ENCODE measurements around the gene TFDP1. TPM values are rescaled to one million over a fixed set of nuclear protein-coding genes. Genes with fewer than 3 reads are reported as not detected.

TFDP1 gene
- total and polyA plus RNA-seq, 2 experiments from 2014 or later = 74.8 to 122 TPM

DNA sequence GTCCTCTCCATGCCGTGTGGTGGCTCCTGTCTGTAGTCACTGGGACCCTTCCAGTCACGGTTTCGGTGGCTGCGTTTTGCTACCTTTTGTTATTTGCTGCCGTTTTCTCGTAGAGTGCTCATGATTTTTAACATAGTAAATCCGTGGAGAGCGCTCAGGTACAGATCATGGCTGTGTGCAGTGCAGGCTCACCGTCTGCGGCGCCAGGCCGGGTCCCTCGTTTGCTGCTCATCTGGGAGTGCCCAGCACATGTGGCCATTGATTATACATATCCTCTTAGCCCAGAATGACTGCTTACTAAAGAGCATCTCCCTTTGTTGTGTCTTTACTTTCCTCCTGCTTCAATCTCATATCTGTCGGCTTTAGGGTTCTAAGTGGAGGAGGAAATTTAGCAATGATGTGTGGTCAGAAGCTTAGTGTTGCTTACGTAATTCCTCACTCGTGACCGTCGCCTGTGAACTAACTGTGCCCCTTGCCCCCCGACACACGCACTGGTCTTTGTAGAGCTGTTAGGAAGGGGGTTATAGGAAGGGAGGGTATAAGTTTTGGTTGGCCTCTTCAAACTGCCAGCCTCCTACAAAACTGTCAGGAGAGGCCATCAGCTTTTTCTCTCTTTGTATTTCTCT, 31.8 kb downstream of the TFDP1 start:
- WGBS, 2 experiments (ENCODE audit: low coverage in 1 of 2, low lambda C conversion rate in 2 of 2, missing lambda C conversion rate in 2 of 2) = 92 to 97% methylated on average over 20 of the region's 20 CpGs
- TF ChIP-seq EZH2phosphoT487 (IDR thresholded peaks at IDR 0.05; ENCODE audit: insufficient read depth, low read depth) (no peak), EZH2 (IDR thresholded peaks at IDR 0.05; ENCODE audit: insufficient read depth, poor library complexity, severe bottlenecking) (no peak)
- H3K4me2 ChIP-seq (ENCODE audit: unreplicated experiment) = no peak overlapping the region
- in situ Hi-C loops (cut with MboI) = no loop called here
- H3F3A ChIP-seq (ENCODE audit: insufficient read depth) = peaks cover 6% of the 10 kb centered on the region; the same call in 1 of the 2 replicates
- H3K9me3 ChIP-seq (ENCODE audit: low read depth) = no peaks in the 10 kb centered on the region
- H2AFZ ChIP-seq = no peak overlapping the region
- H4K20me1 ChIP-seq (ENCODE audit: insufficient read depth) = 0 out of 2 replicates have a peak, but pooled peaks cover 7% of the 10 kb centered on the region
- H3K27ac ChIP-seq = no peak overlapping the region
- DNase-seq = no peak
- H3K4me1 ChIP-seq (ENCODE audit: insufficient read depth) = no peaks in the 10 kb centered on the region
- H3K9me2 ChIP-seq (ENCODE audit: insufficient read depth) = no peaks in the 10 kb centered on the region
- no peak overlapping the region for H3K4me3 ChIP-seq
- no peaks in the 10 kb centered on the region; the same call in 1 of the 2 replicates for H3K36me3 ChIP-seq (ENCODE audit: low read depth)
- H3K79me2 ChIP-seq (ENCODE audit: insufficient read depth) = peaks cover 99% of the 10 kb centered on the region
- no peaks in the 10 kb centered on the region for H3K27me3 ChIP-seq (replicated peaks; ENCODE audit: insufficient read depth)
- H3K9ac ChIP-seq = no peak overlapping the region

GRCh38 chr13:113616991-113617749, 32.6 kb downstream of the TFDP1 start:
- H3K4me2 ChIP-seq (ENCODE audit: unreplicated experiment) = no peak overlapping the region
- 89 to 90% methylated on average over 15 to 18 of the region's 18 CpGs for WGBS, 2 experiments (ENCODE audit: low coverage in 1 of 2, low lambda C conversion rate in 2 of 2, missing lambda C conversion rate in 2 of 2)
- no peak overlapping the region for H3K4me3 ChIP-seq
- peaks cover 6% of the 10 kb centered on the region; the same call in 1 of the 2 replicates for H3F3A ChIP-seq (ENCODE audit: insufficient read depth)
- H3K9me2 ChIP-seq (ENCODE audit: insufficient read depth) = no peaks in the 10 kb centered on the region
- H3K9me3 ChIP-seq (ENCODE audit: low read depth) = no peaks in the 10 kb centered on the region
- no peak overlapping the region for H2AFZ ChIP-seq
- TF ChIP-seq EZH2 (IDR thresholded peaks at IDR 0.05; ENCODE audit: insufficient read depth, poor library complexity, severe bottlenecking) (no peak), EZH2phosphoT487 (IDR thresholded peaks at IDR 0.05; ENCODE audit: insufficient read depth, low read depth) (no peak)
- H3K27ac ChIP-seq = no peak overlapping the region
- no peaks in the 10 kb centered on the region for H3K27me3 ChIP-seq (replicated peaks; ENCODE audit: insufficient read depth)
- peaks cover 91% of the 10 kb centered on the region for H3K79me2 ChIP-seq (ENCODE audit: insufficient read depth)
- in situ Hi-C loops (cut with MboI) = no loop called here
- H3K9ac ChIP-seq = no peak overlapping the region
- H3K4me1 ChIP-seq (ENCODE audit: insufficient read depth) = no peaks in the 10 kb centered on the region
- no peak for DNase-seq
- no peaks in the 10 kb centered on the region; the same call in 1 of the 2 replicates for H3K36me3 ChIP-seq (ENCODE audit: low read depth)
- 0 out of 2 replicates have a peak, but pooled peaks cover 7% of the 10 kb centered on the region for H4K20me1 ChIP-seq (ENCODE audit: insufficient read depth)

- H4K20me1 ChIP-seq (ENCODE audit: insufficient read depth) = 0 out of 2 replicates have a peak, but pooled peaks cover 7% of the 10 kb centered on the region
- H3K27ac ChIP-seq = no peak overlapping the region
- no peaks in the 10 kb centered on the region for H3K9me3 ChIP-seq (ENCODE audit: low read depth)
- H3K4me1 ChIP-seq (ENCODE audit: insufficient read depth) = no peaks in the 10 kb centered on the region
- no peaks in the 10 kb centered on the region for H3K27me3 ChIP-seq (replicated peaks; ENCODE audit: insufficient read depth)
- H3F3A ChIP-seq (ENCODE audit: insufficient read depth) = peaks cover 6% of the 10 kb centered on the region; the same call in 1 of the 2 replicates
- H3K9me2 ChIP-seq (ENCODE audit: insufficient read depth) = no peaks in the 10 kb centered on the region
- H3K9ac ChIP-seq = no peak overlapping the region
- TF ChIP-seq EZH2phosphoT487 (IDR thresholded peaks at IDR 0.05; ENCODE audit: insufficient read depth, low read depth) = no peak
- no peak for TF ChIP-seq EZH2 (IDR thresholded peaks at IDR 0.05; ENCODE audit: insufficient read depth, poor library complexity, severe bottlenecking)
- no peak overlapping the region for H3K4me2 ChIP-seq (ENCODE audit: unreplicated experiment)
- WGBS, 2 experiments (ENCODE audit: low coverage in 1 of 2, low lambda C conversion rate in 2 of 2, missing lambda C conversion rate in 2 of 2) = 74 to 78% methylated on average over 5 of the region's 5 CpGs
- in situ Hi-C loops (cut with MboI) = no loop called here
- H3K36me3 ChIP-seq (ENCODE audit: low read depth) = no peaks in the 10 kb centered on the region; the same call in 1 of the 2 replicates
- no peak overlapping the region for H2AFZ ChIP-seq
- no peak overlapping the region for H3K4me3 ChIP-seq
- no peak for DNase-seq
- peaks cover 83% of the 10 kb centered on the region for H3K79me2 ChIP-seq (ENCODE audit: insufficient read depth)
Measured at GRCh38 chr13:113617961-113618360, 33.4 kb downstream of the TFDP1 start.

DNA sequence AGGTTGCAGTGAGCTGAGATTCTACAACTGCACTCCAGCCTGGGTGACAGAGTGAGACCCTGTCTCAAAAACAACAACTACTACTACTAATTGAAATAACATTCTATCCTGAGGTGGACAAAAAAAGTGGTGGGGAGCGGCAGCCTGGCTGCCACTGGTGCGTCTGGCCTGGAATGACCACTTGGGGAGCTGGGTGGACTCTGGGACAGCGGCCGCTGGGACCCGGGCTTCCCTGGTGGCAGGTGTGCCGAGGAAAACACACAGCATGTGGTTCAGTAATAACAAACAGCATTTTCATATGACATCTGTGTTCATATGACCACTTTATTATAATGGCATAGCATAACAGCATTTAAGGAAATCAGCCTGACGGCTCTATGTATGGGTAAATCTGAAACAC, 33.9 kb downstream of the TFDP1 start:
- Histone ChIP-seq H3K36me3 (ENCODE audit: low read depth) (no peaks in the 10 kb centered on the region), H2AFZ (no peak overlapping the region), H3K9me2 (ENCODE audit: insufficient read depth) (no peaks in the 10 kb centered on the region), H3K27ac (no peak overlapping the region), H3K79me2 (ENCODE audit: insufficient read depth) (peaks cover 78% of the 10 kb centered on the region), H3K27me3 (replicated peaks; ENCODE audit: insufficient read depth) (no peaks in the 10 kb centered on the region), H3K4me1 (ENCODE audit: insufficient read depth) (no peaks in the 10 kb centered on the region), H3K4me2 (ENCODE audit: unreplicated experiment) (no peak overlapping the region), H3K9ac (no peak overlapping the region), H3K4me3 (no peak overlapping the region), H3K9me3 (ENCODE audit: low read depth) (no peaks in the 10 kb centered on the region), H3F3A (ENCODE audit: insufficient read depth) (peaks cover 6% of the 10 kb centered on the region; the same call in 1 of the 2 replicates), H4K20me1 (ENCODE audit: insufficient read depth) (0 out of 2 replicates have a peak, but pooled peaks cover 7% of the 10 kb centered on the region)
- WGBS, 2 experiments (ENCODE audit: low coverage in 1 of 2, low lambda C conversion rate in 2 of 2, missing lambda C conversion rate in 2 of 2) = 86 to 90% methylated on average over 7 of the region's 7 CpGs
- no peak for DNase-seq
- in situ Hi-C loops (cut with MboI) = no loop called here
- TF ChIP-seq EZH2 (IDR thresholded peaks at IDR 0.05; ENCODE audit: insufficient read depth, poor library complexity, severe bottlenecking) (no peak), EZH2phosphoT487 (IDR thresholded peaks at IDR 0.05; ENCODE audit: insufficient read depth, low read depth) (no peak)
